SK-N-SH (cell line): Measurements from ENCODE around the gene SGCE. TPM values are rescaled to one million over a fixed set of nuclear protein-coding genes. Genes with fewer than 3 reads are reported as not detected.

Experiments
- CTCF ChIA-PET: fragments of 300-600, 350-600 bp; formaldehyde crosslinking; extraction: SDS; loops from one replicate; lab custom pipeline; 2021; lab: Yijun Ruan, JAX
- POLR2A ChIA-PET: fragments of 350-600 bp; sonication (Branson Sonifier 250); formaldehyde crosslinking; extraction: SDS; loops from one replicate; lab custom pipeline; 2020; ENCODE audit warnings: antibody characterized with exemption, inconsistent platforms; lab: Yijun Ruan, JAX
- DNase-seq: peaks from one replicate; pipeline ENCODE4 v3.0.0; 2012
- H2AFZ ChIP-seq: fragments of 200-600 bp; sonication (generic); 2 replicates; pipeline ENCODE4 v1.8.1; 2016; ENCODE audit warnings: antibody characterized with exemption, mild to moderate bottlenecking, low read depth
- H3F3A ChIP-seq: fragments of 200-600 bp; sonication (generic); replicated peaks from 2 replicates; pipeline ENCODE3; 2016; ENCODE audit warnings: antibody characterized with exemption, mild to moderate bottlenecking; ENCODE audit not compliant: insufficient read depth
- H3K27ac ChIP-seq, 2 experiments: fragments of 200-500 bp in 1 of 2; fragments of 200-600 bp in 1 of 2; sonication (Bioruptor generic) in 1 of 2; sonication (generic), shearing (Covaris generic) in 1 of 2; 2 replicates each; pipeline versions ENCODE4 v1.5.1 to v1.6.1; 2014 to 2016; ENCODE audit warnings: low read depth in 2 of 2, inconsistent platforms in 1 of 2, low read length in 1 of 2, mild to moderate bottlenecking in 1 of 2, mixed read lengths in 1 of 2
- H3K27me3 ChIP-seq: fragments of 200-600 bp; sonication (generic), shearing (Covaris generic); 2 replicates; pipeline ENCODE4 v1.6.1; 2016; ENCODE audit warnings: mixed run types; ENCODE audit not compliant: insufficient read depth
- H3K36me3 ChIP-seq, 2 experiments: fragments of 200-500 bp in 1 of 2; fragments of 200-600 bp in 1 of 2; sonication (Bioruptor generic) in 1 of 2; sonication (generic) in 1 of 2; replicated peaks in 1 of 2; 2 replicates each; pipeline versions ENCODE3 to v1.5.1; 2014 to 2016; ENCODE audit warnings: low read length in 1 of 2, mild to moderate bottlenecking in 1 of 2; ENCODE audit not compliant: insufficient read depth in 2 of 2, control insufficient read depth in 1 of 2
- H3K4me1 ChIP-seq, 2 experiments: fragments of 200-500 bp in 1 of 2; fragments of 200-600 bp in 1 of 2; sonication (Bioruptor generic) in 1 of 2; sonication (generic), shearing (Covaris generic) in 1 of 2; 2 replicates each; pipeline versions ENCODE4 v1.5.1 to v1.6.1; 2014 to 2016; ENCODE audit warnings: low read depth in 1 of 2, low read length in 1 of 2, mixed run types in 1 of 2; ENCODE audit not compliant: insufficient read depth in 2 of 2, control insufficient read depth in 1 of 2
- H3K4me2 ChIP-seq: fragments of 200-600 bp; sonication (generic), shearing (Covaris generic); 2 replicates; pipeline ENCODE4 v1.6.1; 2017; ENCODE audit warnings: mixed run types
- H3K4me3 ChIP-seq, 2 experiments: fragments of 200-500 bp in 1 of 2; fragments of 200-600 bp in 1 of 2; sonication (Bioruptor generic) in 1 of 2; sonication (generic), shearing (Covaris generic) in 1 of 2; 2 replicates each; pipeline versions ENCODE4 v1.5.1 to v1.8.1; 2014 to 2016; ENCODE audit warnings: low read depth in 2 of 2, inconsistent platforms in 1 of 2, low read length in 1 of 2, mild to moderate bottlenecking in 1 of 2, mixed read lengths in 1 of 2, moderate library complexity in 1 of 2
- H3K79me2 ChIP-seq: fragments of 200-600 bp; sonication (generic); 2 replicates; pipeline ENCODE4 v1.8.1; 2017; ENCODE audit warnings: mild to moderate bottlenecking; ENCODE audit not compliant: insufficient read depth
- H3K9ac ChIP-seq: fragments of 200-600 bp; sonication (generic); 2 replicates; pipeline ENCODE4 v1.6.1; 2017; ENCODE audit warnings: mixed run types
- H3K9me2 ChIP-seq: fragments of 200-600 bp; sonication (generic); 2 replicates; pipeline ENCODE4 v1.6.1; 2017; ENCODE audit warnings: mixed run types
- H3K9me3 ChIP-seq: fragments of 200-600 bp; sonication (generic); 2 replicates; pipeline ENCODE4 v1.6.1; 2017; ENCODE audit warnings: mixed run types, mild to moderate bottlenecking, moderate library complexity
- H4K20me1 ChIP-seq: fragments of 200-600 bp; sonication (generic); 2 replicates; pipeline ENCODE4 v1.6.1; 2017; ENCODE audit warnings: mild to moderate bottlenecking, mixed run types; ENCODE audit not compliant: insufficient read depth
- CHD2 ChIP-seq: fragments of 150-350 bp; IDR thresholded peaks from 2 replicates; pipeline ENCODE4 v1.6.1; 2018; ENCODE audit warnings: low read length; ENCODE audit not compliant: partially characterized antibody
- ELF1 ChIP-seq: IDR thresholded peaks from 2 replicates; pipeline ENCODE4 v1.4.0; 2012
- EZH2phosphoT487 ChIP-seq: fragments of 200-600 bp; sonication (generic); IDR thresholded peaks from 2 replicates; pipeline ENCODE4 v1.6.1; 2017; ENCODE audit warnings: low read depth, mixed run types, mild to moderate bottlenecking, antibody characterized with exemption, moderate library complexity, borderline replicate concordance
- FOSL2 ChIP-seq: IDR thresholded peaks from 2 replicates; pipeline ENCODE4 v1.4.0; 2012; ENCODE audit warnings: low read depth, mild to moderate bottlenecking, moderate library complexity, borderline replicate concordance
- FOXJ3 ChIP-seq: sonication (generic); formaldehyde crosslinking; IDR thresholded peaks from 2 replicates; pipeline ENCODE4 v1.5.1; 2020; ENCODE audit warnings: mild to moderate bottlenecking, missing genetic modification reagents
- FOXM1 ChIP-seq: IDR thresholded peaks from 2 replicates; pipeline ENCODE4 v1.4.0; 2012; ENCODE audit warnings: low read depth, mild to moderate bottlenecking
- MEF2A ChIP-seq: IDR thresholded peaks from 2 replicates; pipeline ENCODE4 v1.4.0; 2012; ENCODE audit warnings: low read depth, borderline replicate concordance
- MXI1 ChIP-seq: IDR thresholded peaks from 2 replicates; pipeline ENCODE4 v1.6.1; 2012; ENCODE audit warnings: mild to moderate bottlenecking, low read depth, low read length, improper control_type of control experiment
- RAD21 ChIP-seq: IDR thresholded peaks from 2 replicates; pipeline ENCODE4 v1.6.1; 2012; ENCODE audit warnings: mild to moderate bottlenecking, low read length
- RCOR1 ChIP-seq: fragments of 150-350 bp; IDR thresholded peaks from 2 replicates; pipeline ENCODE4 v1.6.1; 2017; ENCODE audit warnings: antibody characterized with exemption, low read length
- SMC3 ChIP-seq: IDR thresholded peaks from 2 replicates; pipeline ENCODE4 v1.6.1; 2012; ENCODE audit warnings: low read depth, low read length, improper control_type of control experiment
- TCF12 ChIP-seq: IDR thresholded peaks from 2 replicates; pipeline ENCODE4 v1.4.0; 2012
- TEAD4 ChIP-seq: IDR thresholded peaks from 2 replicates; pipeline ENCODE4 v1.4.0; 2012; ENCODE audit warnings: mild to moderate bottlenecking, borderline replicate concordance; ENCODE audit not compliant: insufficient read depth
- YY1 ChIP-seq: IDR thresholded peaks from 2 replicates; pipeline ENCODE4 v1.4.0; 2012; ENCODE audit warnings: low read depth, mild to moderate bottlenecking
- WGBS: methylation state at CpG from one replicate; pipeline ENCODE4 v1.1.6; 2017; ENCODE audit warnings: low lambda C conversion rate; 5-methylcytosine and 5-hydroxymethylcytosine counted together
- polyA plus RNA-seq, 3 experiments: library from polyadenylated mRNA; depleted of rRNA; stranded (reverse); fragments of >200 nt; gene quantifications; 2 replicates each; pipeline ENCODE4 v1.2.3, GENCODE V29; 2012
- TF ChIP-seq, protein P1 (sequence below): fragments of 150-350 bp; IDR thresholded peaks from 2 replicates; pipeline ENCODE4 v1.6.1; 2017; ENCODE audit warnings: antibody characterized with exemption, low read length, low read depth, borderline replicate concordance
- TF ChIP-seq, protein P2 (sequence below): IDR thresholded peaks from 2 replicates; pipeline ENCODE4; 2012
- TF ChIP-seq, protein P3 (sequence below): IDR thresholded peaks from 2 replicates; pipeline ENCODE4 v1.4.0; 2012; ENCODE audit warnings: low read depth
- TF ChIP-seq, protein P4 (sequence below): IDR thresholded peaks from 2 replicates; pipeline ENCODE4 v1.4.0; 2012; ENCODE audit warnings: low read depth, borderline replicate concordance
- TF ChIP-seq, protein P5 (sequence below): IDR thresholded peaks from 2 replicates; pipeline ENCODE4 v1.6.1; 2012; ENCODE audit warnings: mild to moderate bottlenecking, low read depth, low read length, moderate library complexity
- TF ChIP-seq, protein P6 (sequence below): fragments of 150-350 bp; IDR thresholded peaks from 2 replicates; pipeline ENCODE4 v1.6.1; 2016; ENCODE audit warnings: mild to moderate bottlenecking, low read depth, low read length

SGCE gene
- polyA plus RNA-seq, 1 of the 3 experiments (the other 2 are of a cell fraction): 69.5 TPM

DNA sequence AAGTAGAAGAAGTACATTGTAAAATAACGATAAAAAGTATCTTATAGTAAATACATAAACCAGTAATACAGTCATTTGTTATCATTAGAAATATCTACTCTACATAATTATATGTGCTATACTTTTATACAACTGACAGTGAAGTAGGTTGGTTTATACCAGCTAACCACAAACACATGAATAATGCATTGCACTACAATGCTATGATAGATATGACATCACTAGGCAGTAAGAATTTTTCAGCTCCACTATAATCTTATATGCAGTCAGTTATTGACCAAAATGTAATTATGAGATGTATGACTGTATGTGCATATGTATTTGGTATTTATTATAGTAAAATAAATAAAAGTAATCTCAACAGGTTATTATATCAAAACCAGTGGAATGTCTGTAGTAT, 23.4 kb upstream of the SGCE start:
- Histone ChIP-seq H3K9me3 (no peaks in the 10 kb centered on the region), H3K79me2 (no peaks in the 10 kb centered on the region), H3K4me1 (no peaks in the 10 kb centered on the region), H3K4me3 (no peak overlapping the region)
- TF ChIP-seq MXI1 (no peak), ELF1 (no peak), RAD21 (no peak), FOXM1 (no peak), TEAD4 (no peak), EZH2phosphoT487 (no peak), RCOR1 (no peak), CHD2 (no peak), FOSL2 (no peak), MEF2A (no peak), YY1 (no peak), TCF12 (no peak), SMC3 (no peak)
- TF ChIP-seq, protein P1, sequence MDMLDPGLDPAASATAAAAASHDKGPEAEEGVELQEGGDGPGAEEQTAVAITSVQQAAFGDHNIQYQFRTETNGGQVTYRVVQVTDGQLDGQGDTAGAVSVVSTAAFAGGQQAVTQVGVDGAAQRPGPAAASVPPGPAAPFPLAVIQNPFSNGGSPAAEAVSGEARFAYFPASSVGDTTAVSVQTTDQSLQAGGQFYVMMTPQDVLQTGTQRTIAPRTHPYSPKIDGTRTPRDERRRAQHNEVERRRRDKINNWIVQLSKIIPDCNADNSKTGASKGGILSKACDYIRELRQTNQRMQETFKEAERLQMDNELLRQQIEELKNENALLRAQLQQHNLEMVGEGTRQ: no peak
- TF ChIP-seq, protein P2, sequence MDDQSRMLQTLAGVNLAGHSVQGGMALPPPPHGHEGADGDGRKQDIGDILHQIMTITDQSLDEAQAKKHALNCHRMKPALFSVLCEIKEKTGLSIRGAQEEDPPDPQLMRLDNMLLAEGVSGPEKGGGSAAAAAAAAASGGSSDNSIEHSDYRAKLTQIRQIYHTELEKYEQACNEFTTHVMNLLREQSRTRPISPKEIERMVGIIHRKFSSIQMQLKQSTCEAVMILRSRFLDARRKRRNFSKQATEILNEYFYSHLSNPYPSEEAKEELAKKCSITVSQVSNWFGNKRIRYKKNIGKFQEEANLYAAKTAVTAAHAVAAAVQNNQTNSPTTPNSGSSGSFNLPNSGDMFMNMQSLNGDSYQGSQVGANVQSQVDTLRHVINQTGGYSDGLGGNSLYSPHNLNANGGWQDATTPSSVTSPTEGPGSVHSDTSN: no peak
- TF ChIP-seq, protein P3, sequence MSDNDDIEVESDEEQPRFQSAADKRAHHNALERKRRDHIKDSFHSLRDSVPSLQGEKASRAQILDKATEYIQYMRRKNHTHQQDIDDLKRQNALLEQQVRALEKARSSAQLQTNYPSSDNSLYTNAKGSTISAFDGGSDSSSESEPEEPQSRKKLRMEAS: no peak
- TF ChIP-seq, protein P4, sequence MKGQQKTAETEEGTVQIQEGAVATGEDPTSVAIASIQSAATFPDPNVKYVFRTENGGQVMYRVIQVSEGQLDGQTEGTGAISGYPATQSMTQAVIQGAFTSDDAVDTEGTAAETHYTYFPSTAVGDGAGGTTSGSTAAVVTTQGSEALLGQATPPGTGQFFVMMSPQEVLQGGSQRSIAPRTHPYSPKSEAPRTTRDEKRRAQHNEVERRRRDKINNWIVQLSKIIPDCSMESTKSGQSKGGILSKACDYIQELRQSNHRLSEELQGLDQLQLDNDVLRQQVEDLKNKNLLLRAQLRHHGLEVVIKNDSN: no peak
- TF ChIP-seq, all 33 proteins: peak for 0
- no peak overlapping the region for H3K9ac ChIP-seq
- H2AFZ ChIP-seq: no peak overlapping the region
- H4K20me1 ChIP-seq: no peaks in the 10 kb centered on the region
- CTCF ChIA-PET: interaction anchor here (1.1 to 1.5 kb wide), 4 partner anchors 8 to 521 kb away, joined by 3 to 5 read pairs (median 3); no protein-coding TSS in a partner anchor
- no peaks in the 10 kb centered on the region for H3K36me3 ChIP-seq
- H3K27ac ChIP-seq: no peak overlapping the region
- H3K9me2 ChIP-seq: no peaks in the 10 kb centered on the region
- no peak overlapping the region for H3K4me2 ChIP-seq
- WGBS: 51% methylated on average over 1 of the region's 1 CpG
- no peaks in the 10 kb centered on the region for H3K27me3 ChIP-seq
- no peak for DNase-seq
- no peaks in the 10 kb centered on the region for H3F3A ChIP-seq
- POLR2A ChIA-PET: no interaction called here

DNA sequence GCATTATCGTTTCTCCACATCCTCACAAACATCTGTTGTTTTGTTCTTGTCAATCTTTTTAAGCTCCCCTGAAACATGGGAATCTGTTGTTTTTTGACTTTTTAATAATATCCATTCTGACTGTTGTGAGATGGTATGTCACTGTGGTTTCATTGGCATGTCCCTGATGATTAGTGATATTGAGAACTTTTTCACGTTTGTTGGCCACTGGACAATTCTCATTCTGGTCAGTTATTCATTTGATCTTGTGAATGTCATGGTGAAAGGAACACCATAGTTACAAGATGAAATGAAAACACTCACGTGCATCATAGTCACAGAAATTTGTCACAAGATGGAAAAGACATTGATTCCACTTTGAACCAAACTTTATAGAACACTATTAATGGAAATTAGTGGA, 20.5 kb upstream of the SGCE start:
- Histone ChIP-seq H3K4me1 (no peaks in the 10 kb centered on the region), H3K9ac (no peak overlapping the region), H3K36me3 (no peaks in the 10 kb centered on the region), H3K27me3 (no peaks in the 10 kb centered on the region), H3F3A (no peaks in the 10 kb centered on the region), H3K27ac (no peak overlapping the region), H3K4me3 (no peak overlapping the region), H3K4me2 (no peak overlapping the region), H3K9me3 (no peaks in the 10 kb centered on the region), H4K20me1 (no peaks in the 10 kb centered on the region), H2AFZ (no peak overlapping the region), H3K9me2 (no peaks in the 10 kb centered on the region), H3K79me2 (no peaks in the 10 kb centered on the region)
- POLR2A ChIA-PET: no interaction called here
- CTCF ChIA-PET: no interaction called here
- TF ChIP-seq, protein P5, sequence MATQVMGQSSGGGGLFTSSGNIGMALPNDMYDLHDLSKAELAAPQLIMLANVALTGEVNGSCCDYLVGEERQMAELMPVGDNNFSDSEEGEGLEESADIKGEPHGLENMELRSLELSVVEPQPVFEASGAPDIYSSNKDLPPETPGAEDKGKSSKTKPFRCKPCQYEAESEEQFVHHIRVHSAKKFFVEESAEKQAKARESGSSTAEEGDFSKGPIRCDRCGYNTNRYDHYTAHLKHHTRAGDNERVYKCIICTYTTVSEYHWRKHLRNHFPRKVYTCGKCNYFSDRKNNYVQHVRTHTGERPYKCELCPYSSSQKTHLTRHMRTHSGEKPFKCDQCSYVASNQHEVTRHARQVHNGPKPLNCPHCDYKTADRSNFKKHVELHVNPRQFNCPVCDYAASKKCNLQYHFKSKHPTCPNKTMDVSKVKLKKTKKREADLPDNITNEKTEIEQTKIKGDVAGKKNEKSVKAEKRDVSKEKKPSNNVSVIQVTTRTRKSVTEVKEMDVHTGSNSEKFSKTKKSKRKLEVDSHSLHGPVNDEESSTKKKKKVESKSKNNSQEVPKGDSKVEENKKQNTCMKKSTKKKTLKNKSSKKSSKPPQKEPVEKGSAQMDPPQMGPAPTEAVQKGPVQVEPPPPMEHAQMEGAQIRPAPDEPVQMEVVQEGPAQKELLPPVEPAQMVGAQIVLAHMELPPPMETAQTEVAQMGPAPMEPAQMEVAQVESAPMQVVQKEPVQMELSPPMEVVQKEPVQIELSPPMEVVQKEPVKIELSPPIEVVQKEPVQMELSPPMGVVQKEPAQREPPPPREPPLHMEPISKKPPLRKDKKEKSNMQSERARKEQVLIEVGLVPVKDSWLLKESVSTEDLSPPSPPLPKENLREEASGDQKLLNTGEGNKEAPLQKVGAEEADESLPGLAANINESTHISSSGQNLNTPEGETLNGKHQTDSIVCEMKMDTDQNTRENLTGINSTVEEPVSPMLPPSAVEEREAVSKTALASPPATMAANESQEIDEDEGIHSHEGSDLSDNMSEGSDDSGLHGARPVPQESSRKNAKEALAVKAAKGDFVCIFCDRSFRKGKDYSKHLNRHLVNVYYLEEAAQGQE: no peak
- TF ChIP-seq FOXJ3 (CRISPR knock-in tag) (no peak), FOSL2 (no peak), YY1 (no peak)
- TF ChIP-seq, protein P6, sequence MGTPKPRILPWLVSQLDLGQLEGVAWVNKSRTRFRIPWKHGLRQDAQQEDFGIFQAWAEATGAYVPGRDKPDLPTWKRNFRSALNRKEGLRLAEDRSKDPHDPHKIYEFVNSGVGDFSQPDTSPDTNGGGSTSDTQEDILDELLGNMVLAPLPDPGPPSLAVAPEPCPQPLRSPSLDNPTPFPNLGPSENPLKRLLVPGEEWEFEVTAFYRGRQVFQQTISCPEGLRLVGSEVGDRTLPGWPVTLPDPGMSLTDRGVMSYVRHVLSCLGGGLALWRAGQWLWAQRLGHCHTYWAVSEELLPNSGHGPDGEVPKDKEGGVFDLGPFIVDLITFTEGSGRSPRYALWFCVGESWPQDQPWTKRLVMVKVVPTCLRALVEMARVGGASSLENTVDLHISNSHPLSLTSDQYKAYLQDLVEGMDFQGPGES: no peak
- TF ChIP-seq, protein P2: no peak
- DNase-seq: no peak
- 70% methylated on average over 3 of the region's 3 CpGs for WGBS
